HG03045 (cell line): ENCODE data around the gene BMF.
A peak's percentile ranks its signal among the peaks of the same experiment; 100 is the strongest.

ENCODE experiments used
- ATAC-seq: cut with Tn5 transposase; IDR thresholded peaks from one replicate; pipeline ENCODE4 v1.9.1; 2021; ENCODE audit warnings: mild to moderate bottlenecking, moderate library complexity; ENCODE audit not compliant: unreplicated experiment

BMF gene

DNA sequence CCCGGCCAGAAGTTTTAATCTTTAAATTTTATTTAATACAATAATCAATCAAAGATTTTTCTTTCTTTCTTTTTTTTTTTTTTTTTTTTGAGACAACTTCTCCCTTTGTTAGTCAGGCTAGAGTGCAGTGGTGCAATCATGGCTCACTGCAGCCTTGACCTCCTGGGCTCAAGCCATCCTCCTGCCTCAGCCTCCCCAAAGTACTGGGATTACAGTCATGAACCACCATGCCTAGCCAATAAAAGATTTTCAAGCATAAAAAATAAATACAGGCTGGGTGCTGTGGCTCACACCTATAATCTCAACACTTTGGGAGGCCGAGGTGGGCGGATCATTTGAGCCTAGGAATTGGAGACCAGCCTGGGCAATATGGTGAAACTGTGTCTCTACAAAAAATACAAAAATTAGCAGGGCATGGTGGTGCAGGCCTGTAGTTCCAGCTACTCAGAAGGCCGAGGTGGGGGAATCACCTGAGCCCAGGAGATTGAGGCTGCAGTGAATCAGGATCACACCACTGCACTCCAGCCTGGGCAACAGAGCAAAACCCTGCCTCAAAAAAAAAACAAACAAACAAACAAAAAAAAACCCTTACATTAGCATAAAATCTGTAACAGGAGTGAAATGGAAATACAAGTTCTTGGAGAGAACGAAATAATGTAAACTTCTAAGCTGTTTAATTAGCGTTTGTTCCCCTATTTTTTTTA, 40.6 kb downstream of the BMF start:
- ATAC-seq, result no peak

DNA sequence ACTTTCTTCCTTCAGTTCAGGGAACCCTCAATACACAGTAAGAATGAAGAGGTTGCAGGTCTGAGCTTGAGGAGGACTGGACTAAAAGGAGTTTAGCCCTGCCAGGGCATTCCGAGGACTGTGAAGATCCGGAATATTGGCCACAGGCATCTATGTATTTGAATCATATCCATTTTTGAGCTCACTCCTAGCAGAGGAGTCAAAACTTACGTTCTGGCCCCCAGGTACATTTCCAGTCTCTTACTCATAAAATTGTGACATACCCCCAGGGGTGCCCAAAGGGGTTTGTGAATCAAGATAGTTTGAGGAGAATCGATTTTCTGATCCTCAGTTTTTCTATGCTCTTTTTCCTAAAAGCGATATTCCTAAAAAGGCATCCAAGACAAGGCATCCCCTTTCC, 42.1 kb downstream of the BMF start:
- no peak for ATAC-seq

DNA sequence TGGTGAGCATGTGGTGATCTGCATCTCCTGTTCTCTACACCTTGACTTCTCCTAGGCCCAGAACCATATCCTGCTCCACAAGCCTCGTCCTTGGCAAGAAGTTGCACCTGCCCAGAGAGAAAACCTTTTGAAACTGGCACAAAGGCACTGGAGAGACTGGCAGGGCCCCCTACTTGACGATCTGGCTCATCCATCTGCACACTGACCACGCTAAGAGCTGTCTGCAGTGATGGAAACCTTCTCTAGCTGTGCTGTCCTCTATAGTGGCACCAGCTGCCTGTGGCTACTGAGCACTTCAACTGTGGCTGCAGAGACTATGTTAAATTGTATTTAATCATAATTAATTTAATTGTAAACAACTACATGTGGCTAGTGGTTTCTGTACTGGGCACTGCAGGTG, 43.5 kb downstream of the BMF start:
- ATAC-seq, result no peak

DNA sequence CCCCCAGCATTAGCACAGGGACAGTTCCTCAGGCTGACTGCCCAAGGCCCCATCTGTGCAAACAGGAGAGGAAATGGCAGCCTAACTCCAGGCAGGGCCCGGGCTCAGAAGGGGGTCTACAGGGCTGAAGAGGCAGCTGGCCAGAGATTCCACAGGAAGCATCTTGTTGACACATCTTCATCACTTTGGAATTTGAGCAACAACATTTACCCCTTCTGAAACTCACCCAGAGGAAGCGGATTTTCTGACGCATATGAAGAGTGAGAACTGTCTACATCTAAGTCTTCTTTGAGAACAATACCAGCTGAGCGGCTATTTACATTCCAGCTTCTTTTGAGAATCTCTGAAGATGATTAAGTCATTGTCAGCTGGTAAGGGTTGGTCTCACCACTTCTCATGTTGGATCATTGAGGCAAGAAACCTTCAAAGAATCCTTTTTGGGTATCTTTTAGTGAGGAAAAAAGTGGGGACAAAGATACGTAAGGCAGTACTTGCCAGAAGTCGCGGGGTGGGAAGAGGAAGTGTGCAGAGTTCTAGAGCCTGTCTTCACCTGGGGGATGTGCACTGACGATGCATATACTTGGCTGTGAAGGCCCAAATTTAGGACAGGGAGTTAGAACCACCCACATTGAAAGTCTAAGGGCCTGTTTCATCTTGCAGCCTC, 44.3 kb downstream of the BMF start:
- ATAC-seq, result peak; percentile 58

DNA sequence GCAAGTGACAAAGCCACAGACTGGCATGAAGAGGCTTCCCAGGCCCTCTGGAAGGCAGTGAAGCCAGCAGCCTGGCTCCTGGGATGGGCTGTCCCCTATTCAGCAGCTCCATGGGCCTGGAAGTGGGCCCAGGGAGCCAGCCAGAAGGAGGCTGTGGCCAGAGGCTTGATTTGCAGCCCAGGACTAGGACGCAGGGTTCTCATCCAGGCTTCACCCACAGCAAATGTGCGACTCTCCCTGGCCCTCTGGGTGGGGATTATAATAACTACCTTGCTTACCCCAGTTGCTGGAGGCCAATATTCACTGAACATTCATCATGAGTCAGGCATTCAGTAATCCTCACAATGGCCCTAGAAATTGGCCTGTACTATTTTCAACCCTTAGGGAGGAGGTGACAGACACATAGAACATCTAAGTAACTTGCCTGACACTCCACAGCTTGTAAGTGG, 45.1 kb downstream of the BMF start:
- no peak for ATAC-seq

DNA sequence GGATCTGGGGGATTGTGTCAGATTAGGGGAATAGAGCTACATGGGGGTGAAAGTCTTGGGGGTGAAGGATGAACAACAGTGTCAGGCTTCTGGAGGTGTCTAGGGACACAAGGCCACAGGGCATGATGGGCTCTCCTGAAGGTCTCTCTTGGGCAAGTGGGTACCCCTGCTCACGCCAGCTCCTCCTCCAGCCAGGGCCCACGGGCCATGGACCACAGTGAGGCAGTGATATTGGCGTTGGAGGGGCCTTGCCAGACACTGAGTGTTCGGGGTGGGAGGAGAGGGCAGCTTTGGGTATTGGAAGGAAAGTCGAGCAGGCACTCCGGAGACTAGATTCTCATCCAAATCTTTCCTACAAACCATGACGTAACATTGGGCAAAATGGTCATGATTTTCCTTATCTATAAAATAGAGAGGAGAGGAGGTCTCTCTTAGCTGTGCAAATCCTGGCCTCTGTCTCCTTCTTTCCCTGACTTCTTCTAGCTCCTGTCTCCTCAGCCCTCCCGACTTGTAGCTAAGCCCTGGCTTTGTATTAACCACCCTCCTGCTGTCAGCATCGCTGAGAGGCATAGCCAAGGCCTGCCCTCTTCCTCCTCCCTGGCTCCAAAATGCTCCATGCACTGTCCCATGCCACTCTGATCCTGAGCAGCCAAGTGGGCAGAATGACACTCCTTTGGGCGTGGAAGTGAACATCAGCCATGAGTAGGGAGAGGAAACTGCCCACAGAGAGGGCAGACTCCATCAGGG, 45.7 kb downstream of the BMF start:
- ATAC-seq, result no peak

DNA sequence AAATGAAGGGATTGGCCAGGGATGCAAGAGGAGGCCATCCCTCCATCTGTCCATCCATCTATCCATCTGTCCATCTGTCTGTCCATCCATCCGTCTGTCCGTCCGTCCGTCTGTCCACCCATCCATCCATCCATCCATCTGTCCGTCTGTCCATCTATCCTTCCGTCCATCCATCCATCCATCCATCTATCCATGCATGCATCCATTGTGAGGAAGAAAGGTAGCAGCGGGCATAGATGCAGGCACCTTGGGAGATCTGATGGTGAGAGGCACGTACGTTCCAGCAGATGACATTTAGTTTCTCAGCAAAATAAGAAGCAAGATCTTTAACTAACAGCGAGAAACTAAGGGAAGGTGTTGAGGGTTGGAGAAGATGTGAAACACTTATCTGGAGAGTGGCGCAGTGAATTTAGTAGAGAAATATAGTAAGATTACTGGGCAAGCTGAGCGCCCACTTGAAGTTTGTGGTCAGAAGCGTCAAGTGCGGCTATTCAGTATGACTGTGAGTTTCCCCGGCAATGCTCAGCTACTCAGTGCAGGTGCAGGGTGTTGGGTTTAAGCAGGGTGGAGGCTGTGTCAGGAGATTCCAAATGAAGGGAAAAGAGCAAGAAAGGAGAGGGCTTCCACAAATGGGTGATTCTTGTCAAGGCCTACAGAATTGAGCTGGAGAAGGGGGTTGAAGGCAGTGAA, 47.3 kb downstream of the BMF start:
- ATAC-seq, result peak; percentile 64

DNA sequence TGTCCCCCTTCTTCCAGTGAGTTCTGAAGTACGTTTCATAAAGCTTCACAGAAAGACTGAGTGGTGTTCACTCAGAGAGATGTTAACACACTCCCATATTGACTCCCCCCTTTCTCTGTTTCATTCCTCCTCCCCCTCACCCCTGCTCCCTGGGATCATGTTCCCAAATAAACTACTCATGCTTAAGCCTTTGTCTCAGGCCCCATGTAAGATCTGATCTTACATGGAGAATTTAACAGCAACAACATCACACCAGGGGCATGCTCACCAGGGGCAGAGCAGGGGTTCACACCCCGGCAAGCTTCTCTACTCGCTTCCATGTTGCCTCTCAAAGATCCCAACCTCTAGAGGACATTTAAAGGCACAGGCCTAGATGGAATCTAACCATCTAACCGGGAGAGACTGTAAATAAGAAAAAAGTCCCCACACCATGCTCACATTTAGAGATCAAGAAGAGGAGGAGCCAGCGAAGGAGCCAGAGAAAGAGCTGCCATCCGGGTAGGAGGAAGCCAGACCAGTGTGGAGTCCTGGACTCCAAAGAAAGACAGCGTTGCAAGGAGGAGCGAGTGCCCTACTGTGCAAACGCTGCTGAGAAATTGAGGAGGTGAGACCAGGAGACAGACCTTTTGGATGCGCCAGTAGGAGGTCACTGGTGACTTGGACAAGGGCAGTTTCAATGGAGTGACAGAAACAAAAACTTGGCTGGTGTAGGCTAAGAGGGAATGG, 48.3 kb downstream of the BMF start:
- ATAC-seq, result no peak

DNA sequence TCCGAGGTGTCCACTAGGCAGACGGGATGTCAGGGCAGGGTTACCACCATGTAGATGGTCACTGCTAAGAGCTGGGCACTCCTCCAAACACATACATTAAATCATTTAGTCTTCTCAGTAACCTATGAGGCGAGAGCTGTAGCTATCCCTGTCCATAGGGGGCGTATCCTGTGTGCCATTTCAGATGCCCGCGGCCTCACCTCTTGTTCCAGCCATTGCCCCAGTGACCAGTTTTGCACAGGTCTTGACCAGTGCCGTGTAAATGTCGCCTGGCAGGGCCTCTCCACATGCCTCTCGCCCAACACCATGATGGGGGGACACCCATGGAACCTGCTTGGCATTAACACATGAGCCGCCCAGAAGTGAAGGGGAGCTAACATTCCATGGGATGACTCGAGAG, 48.9 kb downstream of the BMF start:
- no peak for ATAC-seq

DNA sequence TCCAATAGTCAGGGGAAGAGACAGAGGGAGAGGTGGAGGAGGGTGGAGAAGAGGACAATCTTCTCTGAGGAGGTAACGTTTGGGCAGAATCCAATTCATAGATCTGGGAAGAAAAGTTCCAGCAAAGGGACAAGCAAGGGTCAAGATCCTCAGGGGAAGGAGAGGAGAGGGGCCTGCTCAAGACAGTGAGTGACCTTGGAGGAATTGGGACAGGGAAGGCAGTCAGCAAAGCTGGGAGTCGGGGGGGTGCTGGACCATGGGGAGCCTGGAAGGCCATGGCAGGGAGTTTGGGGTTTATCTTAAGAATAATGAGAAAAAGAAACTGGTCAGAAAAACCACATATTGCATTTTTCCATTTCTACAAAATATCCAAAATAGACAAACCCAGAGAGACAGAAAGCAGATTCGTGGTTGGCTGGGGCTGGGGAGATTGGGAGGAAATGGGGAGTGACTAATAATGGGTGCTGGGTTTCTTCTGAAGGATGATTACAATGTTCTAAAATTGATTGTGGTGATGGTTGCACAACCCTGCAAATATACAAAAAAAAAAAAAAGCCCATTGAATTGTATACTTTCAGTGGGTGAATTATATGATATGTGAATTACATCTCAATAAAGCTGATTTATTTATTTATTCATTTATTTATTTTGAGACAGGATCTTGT, 50.1 kb downstream of the BMF start:
- ATAC-seq, result no peak

DNA sequence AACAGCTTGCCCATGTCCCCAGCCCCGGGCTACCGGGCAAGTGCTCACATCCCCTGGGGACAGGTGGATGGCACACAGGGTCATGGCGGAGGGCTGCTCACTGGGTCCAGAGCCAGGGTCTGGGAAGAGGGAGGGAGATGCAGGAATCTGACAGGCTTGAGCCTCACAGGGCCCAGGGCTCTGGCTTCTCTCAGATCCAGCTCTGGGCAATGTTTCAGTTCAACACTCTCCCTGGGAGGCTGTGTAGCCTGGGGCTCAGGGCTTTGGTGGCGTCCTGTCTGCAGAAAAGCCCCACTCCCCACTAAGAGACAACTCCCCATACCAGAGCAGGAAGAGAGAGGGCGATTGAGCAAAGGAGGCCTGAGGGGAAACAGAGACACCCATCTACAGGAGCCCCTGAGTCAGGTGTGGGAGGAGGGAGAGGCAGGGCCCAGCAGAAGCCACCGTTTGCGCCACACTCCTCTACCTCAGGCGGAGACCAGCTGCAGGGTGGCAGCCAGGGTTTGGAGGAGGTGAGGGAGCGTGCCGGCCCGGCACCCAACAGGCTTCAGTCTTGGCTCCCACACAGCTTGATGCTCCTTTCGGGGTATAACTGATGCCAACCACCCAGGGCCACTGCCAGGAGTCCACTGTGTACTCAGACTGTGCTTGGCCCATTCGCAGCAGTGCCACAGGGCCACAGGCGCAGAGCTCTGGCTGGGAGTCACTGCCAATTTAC, 52.9 kb downstream of the BMF start:
- ATAC-seq, result no peak

DNA sequence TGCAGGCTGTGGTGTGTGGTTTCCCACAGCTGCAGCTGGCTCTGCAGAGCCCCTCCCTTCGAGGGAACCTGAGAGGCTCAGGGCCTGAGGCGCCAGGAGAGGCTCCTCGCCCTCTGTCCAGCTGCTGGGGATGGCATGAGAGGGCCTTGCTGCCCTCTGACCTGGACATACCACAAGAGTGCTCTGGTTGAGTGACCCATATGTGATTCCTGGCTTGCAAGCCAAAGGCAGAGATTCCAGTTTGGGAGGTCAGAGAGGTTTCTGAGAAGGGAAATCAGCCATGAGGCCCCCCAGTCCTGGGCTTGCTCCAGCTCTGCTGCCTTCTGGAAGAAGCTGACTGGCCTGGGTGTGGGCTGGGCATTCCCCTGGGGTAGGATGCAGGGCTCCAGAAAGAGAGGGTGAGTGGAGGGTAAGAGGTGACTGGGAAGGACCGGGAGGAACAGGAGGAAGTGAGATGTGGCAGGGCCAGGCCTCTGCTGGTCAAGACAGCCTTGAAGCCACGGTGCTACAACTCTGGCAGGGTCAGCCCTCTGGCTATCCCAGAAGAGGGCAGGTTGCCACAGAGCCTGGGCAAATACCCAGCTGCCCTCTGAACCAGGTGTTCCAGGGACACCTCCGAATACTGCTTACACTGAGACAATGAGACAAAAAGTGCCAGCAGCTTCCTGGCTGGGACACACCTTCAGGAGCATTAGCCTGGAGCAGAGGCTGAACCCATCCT, 53.7 kb downstream of the BMF start:
- ATAC-seq, result peak; percentile 78

DNA sequence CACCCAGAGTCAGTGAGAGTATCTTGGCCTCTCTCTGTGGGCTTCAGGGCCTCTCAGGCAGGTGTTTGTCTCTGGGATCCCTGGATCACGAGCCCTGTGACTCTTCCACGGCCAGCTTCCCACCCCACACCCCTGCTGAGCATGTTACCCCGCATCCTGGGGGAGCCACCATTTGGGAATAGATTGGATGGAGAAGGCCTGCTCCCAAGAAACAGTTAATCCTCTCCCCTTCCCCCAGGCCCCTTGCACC, 54.1 kb downstream of the BMF start:
- ATAC-seq, result peak; percentile 52

DNA sequence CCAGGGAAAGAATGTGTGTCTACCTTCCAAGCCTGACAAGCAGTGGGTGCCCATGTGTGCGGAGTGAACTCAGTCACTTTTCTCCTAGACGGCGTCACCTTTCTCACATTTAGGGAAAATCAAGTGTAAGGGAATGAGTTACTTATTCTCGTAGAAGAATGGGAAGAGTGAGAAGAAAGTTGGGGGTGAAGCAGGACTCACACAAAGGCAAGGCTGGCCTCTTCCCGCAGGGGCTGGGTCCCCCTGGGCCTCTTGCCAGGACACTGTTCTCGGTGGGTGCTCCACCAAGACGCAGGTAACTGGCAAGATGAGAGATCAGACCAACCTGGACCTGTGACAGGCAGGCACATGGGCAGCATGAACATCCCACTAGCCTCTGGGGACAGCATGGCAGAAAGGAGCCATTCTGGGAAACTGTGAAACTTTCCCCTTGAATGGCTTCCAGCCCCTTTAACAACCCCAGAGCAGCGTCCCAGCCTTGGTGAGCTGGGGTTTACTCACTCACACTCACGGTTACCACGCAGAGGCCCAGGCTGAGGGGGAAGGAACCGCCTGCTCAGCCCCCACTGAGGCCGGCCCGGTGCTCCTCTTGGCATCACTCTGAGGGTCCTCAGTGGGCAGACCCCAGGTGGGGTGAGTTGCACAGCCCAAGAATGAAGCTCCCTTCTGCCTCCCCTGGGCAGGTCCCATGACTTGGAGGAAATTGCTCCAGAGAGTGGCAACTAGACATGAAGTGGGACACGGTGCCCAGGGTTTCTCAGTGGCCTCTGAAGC, 54.7 kb downstream of the BMF start:
- ATAC-seq, result peak; percentile 27

DNA sequence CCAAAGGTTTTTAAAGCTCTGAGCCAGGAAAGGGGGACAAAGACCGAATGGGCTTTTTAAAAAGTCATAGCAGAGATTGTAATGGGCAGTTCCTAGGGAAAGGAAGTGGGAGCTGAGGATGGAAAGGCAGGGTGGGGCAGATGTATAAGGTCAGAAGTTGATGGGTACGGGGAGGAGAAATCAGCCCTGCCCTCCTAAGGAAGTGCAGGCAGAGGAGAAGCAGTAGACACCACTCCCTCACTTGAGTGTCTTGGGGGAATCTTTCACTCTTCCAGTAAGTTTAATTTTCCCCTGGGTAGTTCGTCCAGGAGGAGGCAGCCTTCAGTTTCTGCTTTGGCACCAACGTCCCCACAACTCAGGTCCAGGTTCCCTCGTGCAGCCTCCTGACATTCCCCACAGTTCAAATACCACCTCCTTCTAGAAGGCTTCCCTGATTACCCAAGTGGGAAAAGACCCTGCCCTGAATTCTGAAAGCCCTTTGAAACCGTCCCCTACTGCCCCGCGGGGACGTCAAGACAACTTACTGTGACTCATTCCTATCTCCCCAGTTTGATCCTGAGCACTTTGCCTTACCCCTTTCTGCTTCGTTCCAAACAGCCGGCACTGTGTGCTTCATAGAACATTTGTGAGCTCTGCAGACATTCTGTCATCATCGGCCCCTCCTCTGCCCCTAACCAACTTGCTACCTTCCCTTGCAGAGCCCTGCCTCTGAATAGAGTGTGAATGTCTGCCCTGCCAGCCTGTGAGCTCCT, 55.4 kb downstream of the BMF start:
- no peak for ATAC-seq

DNA sequence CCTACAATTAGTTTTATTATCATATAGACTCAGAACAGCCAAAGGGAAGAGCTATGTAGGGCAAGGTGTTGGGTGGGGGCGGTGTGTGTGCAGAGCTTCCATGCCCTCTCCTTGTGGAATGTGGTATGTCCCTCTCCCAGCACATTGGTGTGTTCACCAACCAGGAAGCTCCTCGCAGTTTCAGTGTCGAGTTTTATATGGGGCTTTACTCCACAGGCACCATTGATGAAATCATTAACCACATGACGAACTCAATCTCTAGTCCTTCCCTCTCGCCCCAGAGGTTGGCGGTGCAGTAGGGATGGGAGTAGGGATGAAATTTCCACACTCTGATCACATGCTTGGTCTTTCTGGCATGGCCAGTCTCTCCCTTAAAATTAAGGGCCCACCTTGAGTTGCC, 56.1 kb downstream of the BMF start:
- ATAC-seq, result no peak

DNA sequence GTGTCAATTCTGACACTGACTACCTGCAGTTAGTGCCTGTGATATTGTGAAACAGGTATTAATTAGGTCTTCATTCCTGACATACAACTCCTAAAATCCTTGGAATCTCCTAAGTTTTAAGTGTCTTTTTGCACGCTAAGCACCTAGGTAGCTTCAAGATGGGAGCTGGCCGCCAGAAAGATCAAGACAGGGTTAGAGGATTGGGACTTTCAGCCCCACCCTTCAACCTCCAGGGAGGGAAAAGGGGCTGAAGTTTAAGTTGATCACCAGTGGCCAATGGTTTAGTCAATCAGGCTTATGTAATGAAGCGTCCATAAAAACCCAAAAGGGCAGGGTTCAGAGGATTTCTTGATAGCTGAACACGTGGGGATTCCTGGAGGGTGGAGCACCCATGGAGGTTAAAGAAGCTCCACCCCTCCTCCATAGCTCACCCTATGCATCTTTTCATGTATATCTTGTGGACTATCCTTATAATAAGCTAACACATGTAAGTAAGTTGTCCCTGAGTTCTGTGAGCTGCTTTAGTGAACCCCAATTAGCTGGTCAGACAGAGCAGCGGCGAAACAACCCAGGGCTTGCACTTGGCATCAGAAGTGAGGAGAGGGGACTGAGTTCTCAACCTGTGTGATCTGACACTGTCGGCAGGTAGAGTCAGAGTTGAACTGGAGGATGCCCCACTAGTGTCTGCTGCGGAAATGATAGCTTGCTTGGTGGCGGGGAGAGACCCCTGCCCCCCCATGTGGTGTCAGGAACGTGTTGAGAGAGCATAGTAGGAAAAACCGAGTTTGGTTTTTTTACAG, 56.9 kb downstream of the BMF start:
- ATAC-seq, result no peak
